HEK293 (cell line): Measurements from ENCODE around the gene SLC3A2.

Source experiments
- GLIS1 ChIP-seq: fragments of 450-650 bp; formaldehyde crosslinking; IDR thresholded peaks from 2 replicates; pipeline ENCODE4 v1.5.1; 2016; ENCODE audit warnings: missing biosample characterization, missing genetic modification characterization
- GLIS2 ChIP-seq: fragments of 450-650 bp; formaldehyde crosslinking; IDR thresholded peaks from 2 replicates; pipeline ENCODE4 v1.5.1; 2016; ENCODE audit warnings: missing biosample characterization, missing genetic modification characterization
- IKZF3 ChIP-seq: fragments of 450-650 bp; IDR thresholded peaks from 2 replicates; pipeline ENCODE4 v1.5.0; 2018; ENCODE audit warnings: missing biosample characterization, mild to moderate bottlenecking, missing genetic modification characterization, moderate library complexity
- MYNN ChIP-seq: fragments of 450-650 bp; formaldehyde crosslinking; IDR thresholded peaks from 2 replicates; pipeline ENCODE4 v1.5.1; 2016; ENCODE audit warnings: missing biosample characterization, missing genetic modification characterization, borderline replicate concordance
- OSR2 ChIP-seq: fragments of 450-650 bp; formaldehyde crosslinking; IDR thresholded peaks from 2 replicates; pipeline ENCODE4 v1.5.1; 2016; ENCODE audit warnings: missing biosample characterization, missing genetic modification characterization
- REST ChIP-seq: fragments of 450-650 bp; formaldehyde crosslinking; IDR thresholded peaks from 2 replicates; pipeline ENCODE4 v1.5.1; 2016; ENCODE audit warnings: missing biosample characterization, missing genetic modification characterization
- ZBTB7A ChIP-seq: fragments of 450-650 bp; formaldehyde crosslinking; IDR thresholded peaks from 2 replicates; pipeline ENCODE4 v1.5.1; 2016; ENCODE audit warnings: low read depth, missing biosample characterization, missing genetic modification characterization
- ZFP37 ChIP-seq: fragments of 450-650 bp; formaldehyde crosslinking; IDR thresholded peaks from 2 replicates; pipeline ENCODE4 v1.5.1; 2016; ENCODE audit warnings: missing biosample characterization, missing genetic modification characterization
- ZIC2 ChIP-seq: fragments of 450-650 bp; formaldehyde crosslinking; IDR thresholded peaks from 2 replicates; pipeline ENCODE4 v1.5.1; 2016; ENCODE audit warnings: missing biosample characterization, missing genetic modification characterization
- ZNF175 ChIP-seq: fragments of 450-650 bp; formaldehyde crosslinking; IDR thresholded peaks from 2 replicates; pipeline ENCODE4 v1.5.1; 2016; ENCODE audit warnings: missing biosample characterization, missing genetic modification characterization
- ZNF311 ChIP-seq: fragments of 450-650 bp; formaldehyde crosslinking; IDR thresholded peaks from 2 replicates; pipeline ENCODE4 v1.5.1; 2017; ENCODE audit warnings: missing biosample characterization, missing genetic modification characterization, borderline replicate concordance
- ZNF335 ChIP-seq: fragments of 450-650 bp; formaldehyde crosslinking; conservative IDR thresholded peaks from 2 replicates; pipeline ENCODE4 v1.5.1; 2016; ENCODE audit warnings: missing biosample characterization, missing genetic modification characterization
- ZNF354C ChIP-seq: fragments of 450-650 bp; formaldehyde crosslinking; IDR thresholded peaks from 2 replicates; pipeline ENCODE4 v1.5.1; 2016; ENCODE audit warnings: missing biosample characterization, missing genetic modification characterization, low read depth, borderline replicate concordance
- ZNF391 ChIP-seq: fragments of 450-650 bp; formaldehyde crosslinking; IDR thresholded peaks from 2 replicates; pipeline ENCODE4 v1.5.1; 2016; ENCODE audit warnings: low read depth, missing biosample characterization, missing genetic modification characterization, borderline replicate concordance
- ZNF404 ChIP-seq: fragments of 450-650 bp; formaldehyde crosslinking; IDR thresholded peaks from 2 replicates; pipeline ENCODE4 v1.5.1; 2017; ENCODE audit warnings: missing biosample characterization, missing genetic modification characterization
- ZNF433 ChIP-seq: fragments of 450-650 bp; formaldehyde crosslinking; IDR thresholded peaks from 2 replicates; pipeline ENCODE4 v1.5.1; 2016; ENCODE audit warnings: missing biosample characterization, missing genetic modification characterization, low read depth
- ZNF513 ChIP-seq: fragments of 450-650 bp; IDR thresholded peaks from 2 replicates; pipeline ENCODE4 v1.5.1; 2018; ENCODE audit warnings: missing biosample characterization, missing genetic modification characterization
- ZNF624 ChIP-seq: fragments of 450-650 bp; formaldehyde crosslinking; IDR thresholded peaks from 2 replicates; pipeline ENCODE4 v1.5.1; 2017; ENCODE audit warnings: missing biosample characterization, missing genetic modification characterization
- ZNF629 ChIP-seq: fragments of 450-650 bp; formaldehyde crosslinking; IDR thresholded peaks from 2 replicates; pipeline ENCODE4 v1.5.1; 2017; ENCODE audit warnings: missing biosample characterization, missing genetic modification characterization
- ZNF645 ChIP-seq: fragments of 450-650 bp; formaldehyde crosslinking; IDR thresholded peaks from 2 replicates; pipeline ENCODE4; 2016; ENCODE audit warnings: missing biosample characterization, missing genetic modification characterization
- ZNF701 ChIP-seq: fragments of 450-650 bp; formaldehyde crosslinking; IDR thresholded peaks from 2 replicates; pipeline ENCODE4 v1.5.1; 2016; ENCODE audit warnings: missing biosample characterization, missing genetic modification characterization
- ZNF777 ChIP-seq: fragments of 450-650 bp; formaldehyde crosslinking; IDR thresholded peaks from 2 replicates; pipeline ENCODE4 v1.5.1; 2017; ENCODE audit warnings: missing biosample characterization, missing genetic modification characterization, borderline replicate concordance
- ZSCAN18 ChIP-seq: fragments of 450-650 bp; formaldehyde crosslinking; IDR thresholded peaks from 2 replicates; pipeline ENCODE4 v1.5.1; 2016; ENCODE audit warnings: missing biosample characterization, missing genetic modification characterization
- ZXDB ChIP-seq: fragments of 450-650 bp; formaldehyde crosslinking; IDR thresholded peaks from 2 replicates; pipeline ENCODE4 v1.5.1; 2016; ENCODE audit warnings: missing biosample characterization, missing genetic modification characterization
- TF ChIP-seq, protein P1 (sequence below): fragments of 450-650 bp; formaldehyde crosslinking; conservative IDR thresholded peaks from 2 replicates; pipeline ENCODE4 v1.5.1; 2016; ENCODE audit warnings: low read depth, missing biosample characterization, missing genetic modification characterization

SLC3A2 gene

GRCh38 chr11:62841361-62842170, 39.1 kb upstream of the SLC3A2 start (continued):
- TF ChIP-seq ZXDB (tag by site-specific recombination) (peak; percentile 97), GLIS1 (peak; percentile 71; the same call in 1 of the 2 replicates), IKZF3 (peak; percentile 100), ZNF513 (peak; percentile 66), ZFP37 (tag by site-specific recombination) (peak; percentile 100), ZNF175 (tag by site-specific recombination) (no peak), ZBTB7A (no peak), ZNF777 (tag by site-specific recombination) (peak; percentile 65; the same call in 1 of the 2 replicates), ZNF433 (tag by site-specific recombination) (no peak), ZNF311 (tag by site-specific recombination) (no peak), ZNF624 (peak; percentile 94), OSR2 (tag by site-specific recombination) (peak; percentile 89), ZNF701 (tag by site-specific recombination) (no peak), ZNF335 (no peak; the same call in 1 of the 2 replicates), ZNF391 (peak; percentile 98), GLIS2 (tag by site-specific recombination) (peak; percentile 64; the same call in 1 of the 2 replicates), ZNF629 (peak; percentile 96), ZNF354C (tag by site-specific recombination) (no peak), ZNF404 (no peak), MYNN (tag by site-specific recombination) (0 out of 2 replicates have a peak, but pooled peaks have one; percentile 67), ZNF645 (tag by site-specific recombination) (no peak), ZIC2 (tag by site-specific recombination) (peak; percentile 80), ZSCAN18 (tag by site-specific recombination) (peak; percentile 80; the same call in 1 of the 2 replicates), REST (peak; percentile 62)
- TF ChIP-seq, protein P1, sequence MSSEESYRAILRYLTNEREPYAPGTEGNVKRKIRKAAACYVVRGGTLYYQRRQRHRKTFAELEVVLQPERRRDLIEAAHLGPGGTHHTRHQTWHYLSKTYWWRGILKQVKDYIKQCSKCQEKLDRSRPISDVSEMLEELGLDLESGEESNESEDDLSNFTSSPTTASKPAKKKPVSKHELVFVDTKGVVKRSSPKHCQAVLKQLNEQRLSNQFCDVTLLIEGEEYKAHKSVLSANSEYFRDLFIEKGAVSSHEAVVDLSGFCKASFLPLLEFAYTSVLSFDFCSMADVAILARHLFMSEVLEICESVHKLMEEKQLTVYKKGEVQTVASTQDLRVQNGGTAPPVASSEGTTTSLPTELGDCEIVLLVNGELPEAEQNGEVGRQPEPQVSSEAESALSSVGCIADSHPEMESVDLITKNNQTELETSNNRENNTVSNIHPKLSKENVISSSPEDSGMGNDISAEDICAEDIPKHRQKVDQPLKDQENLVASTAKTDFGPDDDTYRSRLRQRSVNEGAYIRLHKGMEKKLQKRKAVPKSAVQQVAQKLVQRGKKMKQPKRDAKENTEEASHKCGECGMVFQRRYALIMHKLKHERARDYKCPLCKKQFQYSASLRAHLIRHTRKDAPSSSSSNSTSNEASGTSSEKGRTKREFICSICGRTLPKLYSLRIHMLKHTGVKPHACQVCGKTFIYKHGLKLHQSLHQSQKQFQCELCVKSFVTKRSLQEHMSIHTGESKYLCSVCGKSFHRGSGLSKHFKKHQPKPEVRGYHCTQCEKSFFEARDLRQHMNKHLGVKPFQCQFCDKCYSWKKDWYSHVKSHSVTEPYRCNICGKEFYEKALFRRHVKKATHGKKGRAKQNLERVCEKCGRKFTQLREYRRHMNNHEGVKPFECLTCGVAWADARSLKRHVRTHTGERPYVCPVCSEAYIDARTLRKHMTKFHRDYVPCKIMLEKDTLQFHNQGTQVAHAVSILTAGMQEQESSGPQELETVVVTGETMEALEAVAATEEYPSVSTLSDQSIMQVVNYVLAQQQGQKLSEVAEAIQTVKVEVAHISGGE (tag by site-specific recombination), result no peak; the same call in 1 of the 2 replicates
